SK-N-SH treated with all-trans-retinoic acid at 6 μM for 48 hours (cell line): Measurements from ENCODE around the gene CDC42EP5.
"Not testable (repeated sequence)": the region's sequence is repeated elsewhere in the genome, so short reads cannot be mapped to it uniquely, and the experiment has no call there.

Experiments used
- ATAC-seq: fragments of 200-7000 bp; cut with Tn5 transposase; 3 replicates; pipeline ENCODE4 v1.9.1; 2020; ENCODE audit warnings: mild to moderate bottlenecking, moderate library complexity
- ARNTL ChIP-seq: fragments of 450-650 bp; formaldehyde crosslinking; IDR thresholded peaks from 2 replicates; pipeline ENCODE4 v1.5.0; 2020; ENCODE audit warnings: low read depth, mild to moderate bottlenecking, moderate library complexity, borderline replicate concordance
- BACH2 ChIP-seq: fragments of 250-450 bp; sonication (Bioruptor Pico); IDR thresholded peaks from 2 replicates; pipeline ENCODE4 v1.9.0; 2021; ENCODE audit warnings: mild to moderate bottlenecking, borderline replicate concordance
- CREB5 ChIP-seq: fragments of 250-450 bp; sonication (Bioruptor Pico); IDR thresholded peaks from 2 replicates; pipeline ENCODE4 v1.5.1; 2020; ENCODE audit warnings: low read depth, mild to moderate bottlenecking, moderate library complexity
- CSDC2 ChIP-seq: fragments of 250-450 bp; sonication (Bioruptor Pico); IDR thresholded peaks from 2 replicates; pipeline ENCODE4 v1.5.0; 2020; ENCODE audit warnings: mild to moderate bottlenecking, moderate library complexity
- ESRRG ChIP-seq: fragments of 250-450 bp; sonication (Bioruptor Pico); IDR thresholded peaks from 2 replicates; pipeline ENCODE4 v1.6.1; 2021; ENCODE audit warnings: mild to moderate bottlenecking
- GLIS3 ChIP-seq: fragments of 250-450 bp; sonication (Bioruptor Pico); IDR thresholded peaks from 2 replicates; pipeline ENCODE4 v1.5.0; 2020; ENCODE audit warnings: mild to moderate bottlenecking, moderate library complexity
- ISL1 ChIP-seq: fragments of 250-450 bp; sonication (Bioruptor Pico); IDR thresholded peaks from 2 replicates; pipeline ENCODE4 v2.1.2; 2022; ENCODE audit warnings: mild to moderate bottlenecking, moderate library complexity
- POU6F1 ChIP-seq: fragments of 250-450 bp; sonication (Bioruptor Pico); IDR thresholded peaks from 2 replicates; pipeline ENCODE4 v1.8.0; 2021; ENCODE audit warnings: low read depth, mild to moderate bottlenecking, moderate library complexity, borderline replicate concordance
- PPARA ChIP-seq: fragments of 250-450 bp; sonication (Bioruptor Pico); IDR thresholded peaks from 2 replicates; pipeline ENCODE4 v1.5.0; 2020; ENCODE audit warnings: mild to moderate bottlenecking, borderline replicate concordance
- RARB ChIP-seq: fragments of 250-450 bp; sonication (Bioruptor Pico); IDR thresholded peaks from 2 replicates; pipeline ENCODE4 v1.8.0; 2021; ENCODE audit warnings: mild to moderate bottlenecking, moderate library complexity
- SNAI2 ChIP-seq: fragments of 250-450 bp; sonication (Bioruptor Pico); IDR thresholded peaks from 2 replicates; pipeline ENCODE4 v1.5.0; 2020; ENCODE audit warnings: mild to moderate bottlenecking, moderate library complexity
- TCF4 ChIP-seq: fragments of 250-450 bp; sonication (Bioruptor Pico); IDR thresholded peaks from 2 replicates; pipeline ENCODE4 v1.8.0; 2021; ENCODE audit warnings: mild to moderate bottlenecking, moderate library complexity, borderline replicate concordance
- TSHZ2 ChIP-seq: fragments of 250-450 bp; sonication (Bioruptor Pico); IDR thresholded peaks from 2 replicates; pipeline ENCODE4 v1.5.0; 2020; ENCODE audit warnings: mild to moderate bottlenecking, moderate library complexity
- ZC3H10 ChIP-seq: fragments of 250-450 bp; sonication (Bioruptor Pico); IDR thresholded peaks from 2 replicates; pipeline ENCODE4 v1.5.1; 2021; ENCODE audit warnings: mild to moderate bottlenecking, moderate library complexity
- ZFP30 ChIP-seq: fragments of 450-650 bp; formaldehyde crosslinking; IDR thresholded peaks from 2 replicates; pipeline ENCODE4 v1.5.0; 2022; ENCODE audit warnings: mild to moderate bottlenecking, moderate library complexity
- ZNF565 ChIP-seq: fragments of 450-650 bp; formaldehyde crosslinking; conservative IDR thresholded peaks from 2 replicates; pipeline ENCODE4 v1.5.0; 2020; ENCODE audit warnings: low read depth, mild to moderate bottlenecking, moderate library complexity
- ZNF70 ChIP-seq: fragments of 450-650 bp; formaldehyde crosslinking; IDR thresholded peaks from 2 replicates; pipeline ENCODE4 v1.5.0; 2020; ENCODE audit warnings: mild to moderate bottlenecking, moderate library complexity
- ZNF8 ChIP-seq: fragments of 450-650 bp; formaldehyde crosslinking; IDR thresholded peaks from 2 replicates; pipeline ENCODE4 v1.5.0; 2020; ENCODE audit warnings: mild to moderate bottlenecking, moderate library complexity
- TF ChIP-seq, protein P1 (sequence below): fragments of 250-450 bp; sonication (Bioruptor Pico); IDR thresholded peaks from 2 replicates; pipeline ENCODE4 v1.5.1; 2021; ENCODE audit warnings: mild to moderate bottlenecking, moderate library complexity

CDC42EP5 gene

GRCh38 chr19:54470991-54471782, 1.9 kb downstream of the CDC42EP5 start:
- TF ChIP-seq ZFP30 (CRISPR knock-in tag) (no peak), SNAI2 (no peak), ZNF70 (CRISPR knock-in tag) (no peak), RARB (no peak), ZNF565 (no peak), GLIS3 (CRISPR knock-in tag) (no peak), BACH2 (CRISPR knock-in tag) (no peak), TSHZ2 (CRISPR knock-in tag) (no peak), POU6F1 (CRISPR knock-in tag) (no peak), ZNF8 (CRISPR knock-in tag) (no peak), TCF4 (no peak), CREB5 (no peak), CSDC2 (CRISPR knock-in tag) (no peak)
- no peak for ATAC-seq

GRCh38 chr19:54470276-54470887, 2.7 kb downstream of the CDC42EP5 start:
- no peak for ATAC-seq
- TF ChIP-seq ZNF8 (CRISPR knock-in tag) (no peak), ZC3H10 (CRISPR knock-in tag) (no peak), ARNTL (CRISPR knock-in tag) (no peak), ZNF565 (no peak), PPARA (CRISPR knock-in tag) (no peak), GLIS3 (CRISPR knock-in tag) (no peak), BACH2 (CRISPR knock-in tag) (no peak), CREB5 (no peak), ZFP30 (CRISPR knock-in tag) (no peak), ZNF70 (CRISPR knock-in tag) (no peak), CSDC2 (CRISPR knock-in tag) (no peak), SNAI2 (no peak)

DNA sequence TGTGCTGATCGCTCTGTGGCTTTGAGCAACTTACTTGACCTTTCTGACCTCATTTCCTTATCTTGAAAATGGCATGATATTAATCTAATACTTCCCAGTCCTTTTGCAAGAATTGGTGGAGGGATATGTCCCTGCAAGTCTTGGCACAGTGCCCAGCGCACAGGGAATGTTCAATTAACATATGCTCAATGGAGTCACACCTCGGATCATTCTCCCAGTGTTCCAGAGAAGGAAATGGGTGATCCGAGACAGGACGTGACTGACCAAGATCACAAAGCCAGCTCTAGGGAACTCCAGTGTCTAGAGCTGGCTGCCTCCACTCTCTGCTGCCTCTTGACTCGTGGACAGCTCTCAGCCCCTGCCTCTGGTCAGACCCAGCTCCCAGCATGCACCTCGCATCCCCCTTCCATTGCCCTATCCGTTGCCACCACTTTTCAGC, 3.6 kb downstream of the CDC42EP5 start:
- no peak for ATAC-seq
- TF ChIP-seq RARB (no peak), ZNF70 (CRISPR knock-in tag) (no peak), ARNTL (CRISPR knock-in tag) (no peak), ISL1 (no peak), CREB5 (no peak), ESRRG (CRISPR knock-in tag) (no peak)
- TF ChIP-seq, protein P1, sequence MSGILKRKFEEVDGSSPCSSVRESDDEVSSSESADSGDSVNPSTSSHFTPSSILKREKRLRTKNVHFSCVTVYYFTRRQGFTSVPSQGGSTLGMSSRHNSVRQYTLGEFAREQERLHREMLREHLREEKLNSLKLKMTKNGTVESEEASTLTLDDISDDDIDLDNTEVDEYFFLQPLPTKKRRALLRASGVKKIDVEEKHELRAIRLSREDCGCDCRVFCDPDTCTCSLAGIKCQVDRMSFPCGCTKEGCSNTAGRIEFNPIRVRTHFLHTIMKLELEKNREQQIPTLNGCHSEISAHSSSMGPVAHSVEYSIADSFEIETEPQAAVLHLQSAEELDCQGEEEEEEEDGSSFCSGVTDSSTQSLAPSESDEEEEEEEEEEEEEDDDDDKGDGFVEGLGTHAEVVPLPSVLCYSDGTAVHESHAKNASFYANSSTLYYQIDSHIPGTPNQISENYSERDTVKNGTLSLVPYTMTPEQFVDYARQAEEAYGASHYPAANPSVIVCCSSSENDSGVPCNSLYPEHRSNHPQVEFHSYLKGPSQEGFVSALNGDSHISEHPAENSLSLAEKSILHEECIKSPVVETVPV (CRISPR knock-in tag) = no peak
- TF ChIP-seq, all 23 proteins: peak for 0

GRCh38 chr19:54466110-54466480, 7.0 kb downstream of the CDC42EP5 start:
- not testable (repeated sequence) for ATAC-seq
